Effector memory CD4-positive, alpha-beta T cell (primary cell): Measurements from ENCODE around the gene AHCTF1.

Experiments
- DNase-seq, 3 donors: peaks; one replicate each; pipeline ENCODE4 v3.0.0-alpha.2; 2020
- H3K27ac ChIP-seq: 2 replicates; pipeline ENCODE4 v1.7.0; 2013; ENCODE audit warnings: mild to moderate bottlenecking, low read length, moderate library complexity; ENCODE audit not compliant: insufficient read depth, poor library complexity, severe bottlenecking
- H3K27me3 ChIP-seq: replicated peaks from 2 replicates; pipeline ENCODE4 v1.7.0; 2013; ENCODE audit warnings: mild to moderate bottlenecking, low read length; ENCODE audit not compliant: insufficient read depth, control insufficient read depth, poor library complexity, severe bottlenecking
- H3K36me3 ChIP-seq: 2 replicates; pipeline ENCODE4 v1.7.0; 2013; ENCODE audit warnings: mild to moderate bottlenecking, low read length, moderate library complexity; ENCODE audit not compliant: control insufficient read depth, insufficient read depth
- H3K4me1 ChIP-seq: 2 replicates; pipeline ENCODE4 v1.7.0; 2013; ENCODE audit warnings: low read length, mild to moderate bottlenecking; ENCODE audit not compliant: control insufficient read depth, insufficient read depth, poor library complexity, severe bottlenecking
- H3K4me3 ChIP-seq: 2 replicates; pipeline ENCODE4 v1.7.0; 2013; ENCODE audit warnings: low read length, low read depth, mild to moderate bottlenecking; ENCODE audit not compliant: insufficient read depth, poor library complexity, severe bottlenecking
- H3K9me3 ChIP-seq: 2 replicates; pipeline ENCODE4 v1.7.0; 2013; ENCODE audit warnings: mild to moderate bottlenecking, low read length, moderate library complexity; ENCODE audit not compliant: control insufficient read depth

AHCTF1 gene

DNA sequence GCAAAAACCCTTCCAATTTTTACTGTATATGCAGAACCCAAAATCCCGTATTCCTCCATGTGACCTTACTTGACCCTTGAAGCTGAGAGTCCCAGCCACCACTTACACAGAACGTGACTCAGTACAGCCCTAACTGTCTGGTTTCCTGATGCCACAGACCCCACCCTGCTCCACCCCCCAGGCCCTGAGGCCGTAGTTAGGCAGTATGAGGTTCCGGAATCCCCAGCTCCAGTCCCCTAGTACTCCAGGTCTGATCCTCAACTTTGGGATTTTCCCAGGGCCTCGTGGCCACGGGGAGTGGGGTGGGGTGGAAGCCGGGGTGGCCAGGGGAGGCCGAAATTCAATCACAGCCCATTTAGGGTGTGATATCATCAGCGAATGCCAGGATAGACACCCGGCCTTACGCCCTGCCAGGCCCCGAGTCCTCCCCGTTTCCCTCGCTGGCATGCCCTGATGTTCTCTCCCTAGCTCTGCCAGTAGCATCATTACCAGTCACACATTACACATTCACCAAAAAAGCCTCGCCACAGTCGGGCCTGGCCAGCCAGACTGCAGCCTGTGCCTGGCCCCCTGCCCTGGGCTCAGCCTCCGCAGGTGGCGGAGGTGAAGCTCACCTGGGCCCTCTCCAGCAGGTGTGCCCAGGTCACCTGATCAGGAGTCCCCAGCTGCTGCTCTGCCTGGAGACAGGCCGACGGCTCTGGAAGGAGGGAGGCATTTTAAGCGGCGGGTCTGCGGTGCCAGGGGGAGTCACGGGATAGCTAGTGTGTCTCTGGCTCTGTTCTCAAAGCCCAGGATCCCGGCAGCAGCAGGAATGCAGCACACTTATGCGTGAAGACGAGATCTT, 136.7 kb downstream of the AHCTF1 start:
- Histone ChIP-seq H3K4me3 (no peak overlapping the region), H3K27ac (no peak overlapping the region), H3K9me3 (no peaks in the 10 kb centered on the region), H3K27me3 (peaks cover 8% of the 10 kb centered on the region), H3K4me1 (no peaks in the 10 kb centered on the region), H3K36me3 (no peaks in the 10 kb centered on the region)
- no peak for DNase-seq

DNA sequence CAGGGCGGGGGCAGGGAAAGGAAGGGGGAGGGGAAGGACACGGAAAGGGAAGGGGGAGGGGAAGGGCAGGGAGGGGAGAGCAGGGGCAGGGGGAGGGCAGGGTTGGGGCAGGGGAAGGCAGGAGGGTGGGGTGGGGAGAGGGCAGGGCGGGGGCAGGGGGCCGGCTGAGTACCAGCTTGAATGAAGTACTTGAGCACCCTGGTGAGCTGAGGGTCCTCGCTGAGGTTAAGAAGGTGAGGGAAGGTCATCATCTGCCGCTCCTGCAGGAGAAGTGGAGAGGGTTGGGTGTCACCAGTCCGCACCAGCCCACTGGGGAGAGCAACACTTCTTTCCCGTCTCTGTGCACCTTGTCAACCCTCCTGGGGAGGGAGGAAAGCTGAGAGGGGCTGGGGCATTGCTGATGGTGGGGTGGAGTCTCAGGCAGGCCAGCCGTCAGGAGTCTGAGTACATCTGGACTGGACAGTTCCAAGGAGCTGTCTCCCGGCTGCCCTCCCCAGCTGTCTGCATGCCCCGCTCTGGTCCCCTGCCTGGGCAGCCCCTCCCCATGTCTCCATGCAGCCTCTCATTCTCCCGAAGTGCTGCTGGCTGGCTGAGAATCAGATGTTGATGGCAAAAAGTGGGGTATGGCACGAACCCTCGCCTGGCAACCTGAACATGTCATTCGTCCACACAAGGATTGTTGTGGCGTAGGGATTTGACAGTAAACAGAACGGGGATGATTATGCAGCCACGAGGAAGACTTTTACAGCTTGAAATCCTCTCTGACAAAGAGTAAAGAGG, 137.5 kb downstream of the AHCTF1 start:
- Histone ChIP-seq H3K9me3 (no peaks in the 10 kb centered on the region), H3K27ac (no peak overlapping the region), H3K4me1 (no peaks in the 10 kb centered on the region), H3K4me3 (no peak overlapping the region), H3K36me3 (no peaks in the 10 kb centered on the region), H3K27me3 (peaks cover 4% of the 10 kb centered on the region)
- DNase-seq, result no peak

DNA sequence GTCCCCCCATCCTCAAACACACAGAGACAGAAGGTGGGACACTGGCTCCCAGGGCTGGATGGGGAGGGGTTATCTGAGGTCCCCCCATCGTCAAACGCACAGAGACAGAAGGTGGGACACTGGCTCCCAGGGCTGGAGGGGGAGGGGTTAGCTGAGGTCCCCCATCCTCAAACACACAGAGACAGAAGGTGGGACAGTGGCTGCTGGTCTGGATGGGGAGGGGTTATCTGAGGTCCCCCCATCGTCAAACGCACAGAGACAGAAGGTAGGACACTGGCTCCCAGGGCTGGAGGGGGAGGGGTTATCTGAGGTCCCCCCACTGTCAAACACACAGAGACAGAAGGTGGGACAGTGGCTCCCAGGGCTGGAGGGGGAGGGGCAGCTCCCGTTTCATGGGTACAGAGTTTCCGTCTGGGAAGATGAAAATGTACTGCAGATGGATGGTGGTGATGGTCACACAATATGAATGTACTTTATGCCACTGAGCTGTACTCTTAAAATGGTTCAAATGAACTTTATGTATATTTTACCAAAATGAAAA, 138.3 kb downstream of the AHCTF1 start:
- Histone ChIP-seq H3K27ac (no peak overlapping the region), H3K9me3 (no peaks in the 10 kb centered on the region), H3K36me3 (no peaks in the 10 kb centered on the region), H3K4me3 (no peak overlapping the region), H3K4me1 (no peaks in the 10 kb centered on the region), H3K27me3 (peaks cover 4% of the 10 kb centered on the region)
- no peak for DNase-seq

DNA sequence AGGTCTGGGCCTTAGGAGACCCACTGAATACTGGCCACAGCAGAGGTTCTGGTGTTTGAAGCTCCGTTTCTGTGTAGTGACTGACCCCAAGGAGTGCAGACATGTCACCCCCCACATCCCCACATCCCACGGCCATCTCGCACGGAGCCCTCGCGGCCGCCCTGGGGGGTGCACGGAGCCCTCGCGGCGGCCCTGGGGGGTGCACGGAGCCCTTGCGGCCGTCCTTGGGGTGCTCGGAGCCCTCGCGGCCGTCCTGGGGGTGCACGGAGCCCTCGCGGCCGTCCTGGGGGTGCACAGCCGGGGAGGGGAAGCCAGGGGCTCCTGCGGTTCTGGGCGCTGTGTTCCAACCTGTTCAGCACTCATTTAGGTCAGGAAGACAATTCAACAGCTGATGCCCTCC, 139.1 kb downstream of the AHCTF1 start:
- H3K4me3 ChIP-seq, result no peak overlapping the region

DNA sequence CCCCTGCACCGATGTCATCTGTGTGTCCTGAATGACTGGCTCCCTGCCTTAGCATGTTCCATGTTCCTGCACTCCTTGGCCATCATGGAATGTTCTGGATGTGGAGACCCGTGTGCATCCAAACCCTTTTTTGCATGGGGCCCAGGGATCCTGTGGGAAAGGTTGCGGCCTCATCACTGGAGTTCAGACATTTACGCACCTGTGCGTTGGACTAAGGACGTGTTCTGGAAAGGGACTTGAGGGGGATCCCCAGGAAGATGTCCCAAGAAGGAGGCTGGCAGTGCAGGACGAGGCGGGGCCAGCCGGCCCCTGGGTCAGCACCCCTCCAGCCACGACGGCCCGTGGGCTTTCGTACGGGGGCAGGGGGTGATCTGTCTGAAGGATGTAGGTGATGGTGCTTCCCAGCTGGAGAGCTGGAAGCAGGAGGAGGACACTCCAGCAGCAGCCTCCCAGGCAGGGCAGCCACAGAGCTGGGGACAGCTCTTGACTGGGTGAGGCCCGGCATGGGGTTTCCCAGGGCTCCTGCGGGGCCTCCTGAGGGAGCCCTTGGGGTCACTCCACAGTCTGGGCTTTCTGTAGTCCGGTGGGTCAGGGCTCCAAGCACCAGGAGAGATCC, 140.3 kb downstream of the AHCTF1 start:
- Histone ChIP-seq H3K27me3 (peaks cover 4% of the 10 kb centered on the region), H3K4me3 (no peak overlapping the region), H3K4me1 (no peaks in the 10 kb centered on the region), H3K9me3 (no peaks in the 10 kb centered on the region), H3K36me3 (no peaks in the 10 kb centered on the region), H3K27ac (no peak overlapping the region)
- no peak for DNase-seq

More for the DNA sequence above, 139.1 kb downstream of the AHCTF1 start:
- Histone ChIP-seq H3K27ac (no peak overlapping the region), H3K4me1 (no peaks in the 10 kb centered on the region), H3K36me3 (no peaks in the 10 kb centered on the region), H3K27me3 (peaks cover 4% of the 10 kb centered on the region), H3K9me3 (no peaks in the 10 kb centered on the region)
- DNase-seq, result no peak

DNA sequence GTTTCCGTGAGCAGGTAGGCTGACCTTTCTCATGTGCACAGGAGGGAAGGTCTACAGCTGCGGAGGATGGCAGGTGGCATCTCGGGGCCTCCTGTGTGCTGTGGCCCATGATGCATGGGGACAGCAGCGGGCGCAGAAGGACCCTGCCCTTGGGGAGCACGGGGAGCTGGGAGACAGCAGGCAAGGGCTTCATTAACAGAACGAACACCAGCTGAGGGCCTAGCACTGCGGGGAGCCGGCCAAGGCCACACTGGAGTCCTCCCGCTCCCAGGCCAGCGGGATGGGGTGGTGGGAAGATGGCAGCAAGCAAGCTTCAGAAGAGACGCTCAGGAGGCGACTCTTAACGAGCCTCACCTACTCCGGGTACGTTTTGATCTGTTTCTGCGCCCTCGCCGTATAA, 140.9 kb downstream of the AHCTF1 start:
- Histone ChIP-seq H3K27ac (no peak overlapping the region), H3K27me3 (peaks cover 4% of the 10 kb centered on the region), H3K36me3 (no peaks in the 10 kb centered on the region), H3K4me1 (no peaks in the 10 kb centered on the region), H3K9me3 (no peaks in the 10 kb centered on the region), H3K4me3 (no peak overlapping the region)
- DNase-seq, result no peak

DNA sequence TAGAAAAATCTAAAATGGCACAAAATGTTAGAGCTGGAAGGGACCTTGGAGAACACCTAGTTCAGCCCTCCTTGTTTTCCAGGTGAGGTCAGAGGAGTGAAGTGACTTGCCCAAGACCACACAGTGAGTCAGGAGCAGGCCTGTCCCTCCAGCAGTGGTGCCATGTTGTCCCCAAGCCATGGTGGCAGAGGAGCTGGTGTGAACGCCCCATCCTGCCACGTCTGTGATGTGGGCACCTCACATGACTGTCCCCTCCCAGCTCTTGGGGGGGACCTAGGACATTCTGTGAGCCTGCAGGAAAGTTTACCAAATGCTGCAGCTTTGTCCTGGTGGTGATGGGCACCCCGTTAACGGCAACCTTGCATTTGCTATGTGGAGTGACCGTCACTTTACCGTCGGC, 141.4 kb downstream of the AHCTF1 start:
- Histone ChIP-seq H3K9me3 (no peaks in the 10 kb centered on the region), H3K4me1 (no peaks in the 10 kb centered on the region), H3K27me3 (peaks cover 4% of the 10 kb centered on the region), H3K36me3 (no peaks in the 10 kb centered on the region), H3K27ac (no peak overlapping the region), H3K4me3 (no peak overlapping the region)
- DNase-seq, result no peak

DNA sequence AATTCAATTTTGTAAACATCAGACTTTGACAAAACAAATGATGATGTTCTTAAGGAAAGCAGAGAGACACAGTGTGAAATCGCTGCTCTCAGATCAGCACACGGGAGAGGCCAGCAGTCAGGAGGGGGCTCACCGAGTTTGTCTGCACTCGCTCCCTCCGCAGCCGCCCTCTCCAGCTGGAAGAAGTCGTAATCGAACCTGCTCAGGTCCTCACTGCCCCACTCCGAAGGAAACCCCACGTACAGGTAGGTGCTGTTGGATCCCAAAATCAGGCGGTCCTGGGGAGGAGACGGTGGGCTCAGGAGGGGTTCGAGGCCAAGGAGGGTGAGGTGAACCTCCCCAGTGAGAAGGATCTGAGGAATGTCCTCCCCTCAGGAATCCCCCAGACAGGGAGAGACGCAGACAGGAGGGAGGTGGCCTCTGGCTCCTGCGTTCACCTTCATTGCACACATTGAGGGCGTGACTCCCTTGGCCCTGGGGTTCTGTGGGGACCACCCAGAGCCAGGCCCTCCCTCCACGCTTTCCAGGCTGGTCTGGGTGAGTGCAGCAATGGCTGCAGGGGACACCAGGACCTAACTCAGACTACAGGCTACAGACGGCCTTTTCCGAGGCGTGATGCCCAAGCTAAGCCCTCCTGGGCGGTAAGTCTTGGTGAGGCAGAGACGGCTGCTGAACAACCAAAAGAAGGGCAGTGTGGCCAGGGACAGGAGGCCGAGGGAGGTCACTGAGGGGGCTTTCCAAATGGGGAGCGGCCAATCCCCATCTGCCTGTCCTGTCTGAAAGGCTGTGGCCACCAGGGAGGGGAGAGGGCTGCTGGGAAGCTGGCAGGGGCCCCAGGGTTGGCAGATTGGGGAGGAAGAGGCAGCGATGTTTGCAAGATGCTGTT, 142.1 kb downstream of the AHCTF1 start:
- H3K4me3 ChIP-seq, result no peak overlapping the region
- H3K9me3 ChIP-seq, result no peaks in the 10 kb centered on the region
- DNase-seq, result no peak
- H3K27me3 ChIP-seq, result peaks cover 4% of the 10 kb centered on the region
- no peak overlapping the region for H3K27ac ChIP-seq
- H3K4me1 ChIP-seq, result no peaks in the 10 kb centered on the region
- H3K36me3 ChIP-seq, result no peaks in the 10 kb centered on the region
